GM19463 (cell line): Measurements from ENCODE around the gene FBXW4.

Source experiments
- ATAC-seq: cut with Tn5 transposase; IDR thresholded peaks from one replicate; pipeline ENCODE4 v1.9.1; 2021; ENCODE audit warnings: mild to moderate bottlenecking, moderate library complexity; ENCODE audit not compliant: unreplicated experiment

The FBXW4 gene

GRCh38 chr10:101694674-101695403, at the start of gene FBXW4:
FBXW4 (minus strand) TSS chr10:101695170; CDS start chr10:101695105, 65 bp downstream.
- ATAC-seq = peak; percentile 69

GRCh38 chr10:101744267-101744666, 49.3 kb upstream of the FBXW4 start:
- no peak for ATAC-seq

- no peak for ATAC-seq
Observed at GRCh38 chr10:101741938-101742337, 47.0 kb upstream of the FBXW4 start.

- ATAC-seq = no peak
Observed at GRCh38 chr10:101736666-101737065, 41.7 kb upstream of the FBXW4 start.

- no peak for ATAC-seq
Observed at GRCh38 chr10:101732096-101732495, 37.1 kb upstream of the FBXW4 start.

- no peak for ATAC-seq
Observed at GRCh38 chr10:101726115-101726387, 31.1 kb upstream of the FBXW4 start.

GRCh38 chr10:101725296-101726114, 30.5 kb upstream of the FBXW4 start:
- ATAC-seq = no peak

GRCh38 chr10:101724446-101724845, 29.5 kb upstream of the FBXW4 start:
- ATAC-seq = no peak

GRCh38 chr10:101723176-101723575, 28.2 kb upstream of the FBXW4 start:
- no peak for ATAC-seq

- no peak for ATAC-seq
Observed at GRCh38 chr10:101721806-101722205, 26.8 kb upstream of the FBXW4 start.

GRCh38 chr10:101720606-101721230, 25.7 kb upstream of the FBXW4 start:
- ATAC-seq = no peak

GRCh38 chr10:101718690-101719275, 23.8 kb upstream of the FBXW4 start:
- ATAC-seq = no peak

GRCh38 chr10:101716891-101717659, 22.1 kb upstream of the FBXW4 start:
- no peak for ATAC-seq

- no peak for ATAC-seq
Observed at GRCh38 chr10:101712997-101713396, 18.0 kb upstream of the FBXW4 start.

- ATAC-seq = no peak
Observed at GRCh38 chr10:101710793-101711192, 15.8 kb upstream of the FBXW4 start.

- ATAC-seq = no peak
Observed at GRCh38 chr10:101710059-101710695, 15.2 kb upstream of the FBXW4 start.

GRCh38 chr10:101709359-101710058, 14.5 kb upstream of the FBXW4 start:
- no peak for ATAC-seq

- no peak for ATAC-seq
Observed at GRCh38 chr10:101708870-101709269, 13.9 kb upstream of the FBXW4 start.

GRCh38 chr10:101708073-101708472, 13.1 kb upstream of the FBXW4 start:
- no peak for ATAC-seq

GRCh38 chr10:101704331-101704730, 9.4 kb upstream of the FBXW4 start:
- ATAC-seq = no peak
